ENCODE measurements around the gene JARID2. TPM values are rescaled to one million over a fixed set of nuclear protein-coding genes. Genes with fewer than 3 reads are reported as not detected.
A peak's percentile ranks its signal among the peaks of the same experiment; 100 is the strongest.

JARID2 gene
- total and polyA plus RNA-seq, 2 of the 8 experiments (the other 6 are each of a cell fraction or from before 2014, with no cell fraction given): 60.1 to 239 TPM

GRCh38 chr6:15526212-15526701 is 280.4 kb downstream of the JARID2 start:
- Histone ChIP-seq H4K91ac (replicated peaks; ENCODE audit: insufficient read length, low read length) (no peak overlapping the region), H3K9me3 (ENCODE audit: insufficient read depth in 2 of 2, low read depth in 1 of 2, low read length in 1 of 2) (peaks cover 26 to 27% of the 10 kb centered on the region in 2 experiments), H3K4me2 (ENCODE audit: insufficient read depth in 1 of 2, low read depth in 2 of 2, low read length in 2 of 2) (no peak overlapping the region), H4K20me1 (replicated peaks in 1 of 2; ENCODE audit: control insufficient read depth in 1 of 2, insufficient read depth in 2 of 2, low read length in 2 of 2) (peaks cover 0 to 3% of the 10 kb centered on the region in 2 experiments), H2AFZ (ENCODE audit: low read length) (no peak overlapping the region), H3K14ac (ENCODE audit: insufficient read length) (no peak overlapping the region), H3K4me1 (replicated peaks in 1 of 4; ENCODE audit: control insufficient read depth in 3 of 4, insufficient read depth in 4 of 4, low read length in 3 of 4) (no peaks in the 10 kb centered on the region), H3K4me3 (ENCODE audit: extremely low read depth in 1 of 4, insufficient read depth in 2 of 4, low read depth in 3 of 4, low read length in 4 of 4) (no peak overlapping the region), H2AK5ac (ENCODE audit: low read depth, low read length) (no peak overlapping the region), H4K8ac (ENCODE audit: extremely low read depth, insufficient read depth, low read length) (no peak overlapping the region), H2BK20ac (ENCODE audit: low read length) (no peak overlapping the region), H3K9ac (replicated peaks in 1 of 4; ENCODE audit: extremely low read depth in 1 of 4, low read depth in 3 of 4, low read length in 3 of 4) (no peak overlapping the region), H2BK12ac (ENCODE audit: low read depth, low read length) (no peak overlapping the region), H2BK120ac (replicated peaks; ENCODE audit: low read depth, low read length) (no peak overlapping the region), H3K36me3 (ENCODE audit: control insufficient read depth in 2 of 4, insufficient read depth in 4 of 4, low read length in 3 of 4) (peaks cover 3 to 39% (median 20%) of the 10 kb centered on the region in 4 experiments; a peak in 7 of 8 replicates), H2BK5ac (ENCODE audit: low read depth, low read length) (no peak overlapping the region), H2BK15ac (ENCODE audit: low read length) (no peak overlapping the region), H3K23me2 (ENCODE audit: low read depth, low read length) (no peaks in the 10 kb centered on the region), H4K5ac (ENCODE audit: insufficient read length, low read depth, low read length) (no peak overlapping the region), H3K79me2 (ENCODE audit: control insufficient read depth in 1 of 2, insufficient read depth in 2 of 2, low read length in 2 of 2) (no peaks in the 10 kb centered on the region), H3K18ac (ENCODE audit: extremely low read depth, low read length) (no peak overlapping the region), H3K4ac (replicated peaks; ENCODE audit: insufficient read length, low read depth, low read length) (no peak overlapping the region), H3K56ac (replicated peaks; ENCODE audit: insufficient read length, low read depth, low read length) (no peak overlapping the region), H3K27me3 (replicated peaks in 1 of 4; ENCODE audit: control insufficient read depth in 3 of 4, extremely low read depth in 1 of 4, insufficient read depth in 3 of 4, low read length in 3 of 4) (no peaks in the 10 kb centered on the region), H3K23ac (ENCODE audit: insufficient read length) (no peak overlapping the region), H3K79me1 (ENCODE audit: low read depth, low read length) (no peaks in the 10 kb centered on the region), H3K27ac (ENCODE audit: low read depth, low read length) (no peak overlapping the region)
- peak in 1 of 2 experiments; percentile 44 for DNase-seq (ENCODE audit: low read depth in 1 of 2, low spot score in 2 of 2)
- FAIRE-seq: no peak
- ChIA-PET POLR2A (ENCODE audit: partially characterized antibody) (no interaction called here), CTCF (ENCODE audit: partially characterized antibody) (no interaction called here)
- WGBS, 2 experiments (ENCODE audit: extremely low coverage in 1 of 2, insufficient coverage in 1 of 2, insufficient read length in 1 of 2, insufficient replicate concordance in 2 of 2, low coverage in 1 of 2, low lambda C conversion rate in 2 of 2, missing lambda C conversion rate in 1 of 2): 94% methylated on average over 13 of the region's 13 CpGs; no CpG with 5 or more reads in 1 of the 2 experiments
- TF ChIP-seq RAD21 (IDR thresholded peaks at IDR 0.05 in 1 of 2, conservative IDR thresholded peaks at IDR 0.05 in 1 of 2; ENCODE audit: low read depth in 2 of 2, low read length in 2 of 2): no peak
- no peak for TF ChIP-seq KDM1A (IDR thresholded peaks at IDR 0.05; ENCODE audit: borderline replicate concordance, low read length)
- TF ChIP-seq POLR2AphosphoS5 (IDR thresholded peaks at IDR 0.05; ENCODE audit: low read depth, low read length): peak; percentile 35
- TF ChIP-seq E2F6 (IDR thresholded peaks at IDR 0.05): peak; percentile 39; the same call in 1 of the 2 replicates
- no peak for TF ChIP-seq USF2 (IDR thresholded peaks at IDR 0.05; ENCODE audit: low read length)
- no peak for TF ChIP-seq YY1 (IDR thresholded peaks at IDR 0.05; ENCODE audit: low read depth, low read length)
- TF ChIP-seq TAF1 (IDR thresholded peaks at IDR 0.05; ENCODE audit: low read depth, low read length): no peak
- TF ChIP-seq GTF2F1 (IDR thresholded peaks at IDR 0.05; ENCODE audit: borderline replicate concordance, low read depth, low read length): no peak; the same call in 1 of the 2 replicates
- no peak for TF ChIP-seq HDAC2 (IDR thresholded peaks at IDR 0.05; ENCODE audit: borderline replicate concordance in 1 of 2, low read depth in 2 of 2, low read length in 2 of 2)
- peak; percentile 16; the same call in 1 of the 2 replicates for TF ChIP-seq MAX (IDR thresholded peaks at IDR 0.05)
- TF ChIP-seq SRF (IDR thresholded peaks at IDR 0.05; ENCODE audit: low read depth, low read length): no peak
